ENCODE measurements around the gene ST13. TPM values are rescaled to one million over a fixed set of nuclear protein-coding genes. Genes with fewer than 3 reads are reported as not detected.

Gene ST13
- total RNA-seq, 1 experiment from 2014 or later = 231 TPM

DNA sequence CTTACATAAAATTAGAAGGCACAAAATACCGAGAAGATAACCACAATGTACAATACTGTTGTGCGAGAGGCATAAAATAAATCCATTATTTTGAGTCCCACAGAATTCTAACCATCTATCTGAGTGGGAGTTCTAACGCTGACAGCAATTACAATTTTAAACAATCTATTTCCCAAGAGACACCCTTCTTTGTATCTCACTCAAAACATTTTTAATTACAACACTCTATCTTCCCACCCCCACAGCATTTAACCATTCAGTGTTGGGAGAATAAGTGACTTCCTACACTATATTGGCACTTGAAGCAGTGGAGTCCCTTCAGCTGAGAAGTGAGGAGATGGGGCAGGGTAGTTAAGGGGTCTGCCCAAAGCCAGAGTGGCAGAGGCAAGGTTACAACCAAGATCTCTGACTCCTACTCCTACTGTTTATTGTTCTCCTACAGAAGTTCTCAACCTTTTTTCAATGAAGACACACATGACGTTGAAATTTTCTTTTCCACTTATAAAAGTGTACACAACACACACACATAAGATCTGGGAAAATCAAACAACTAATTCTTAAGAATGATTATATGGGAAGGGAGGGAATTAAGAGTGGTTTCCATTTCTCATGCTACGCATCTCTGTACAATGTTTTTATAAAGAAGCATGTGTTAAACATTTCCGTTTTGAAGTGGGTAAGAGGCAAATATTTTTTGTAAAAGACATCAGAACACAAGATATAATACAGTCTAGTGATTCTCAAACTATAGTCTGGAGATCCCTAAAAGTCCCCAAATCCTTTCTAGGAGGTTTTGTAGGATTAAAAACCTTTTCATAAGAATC lies 48.2 kb downstream of the ST13 start:
- POLR2A ChIA-PET = interaction anchor here (2.1 kb wide), 1 partner anchor 11 kb away, joined by 7 read pairs; the partner anchor contains the start of gene SLC25A17
- H3K27me3 Mint-ChIP-seq (ENCODE audit: insufficient read depth, unreplicated experiment) = no peaks in the 10 kb centered on the region
- DNase-seq (ENCODE audit: unreplicated experiment) = no peak
- H3K27ac Mint-ChIP-seq (ENCODE audit: low read depth, unreplicated experiment) = peak overlapping the region; percentile 49
- no peaks in the 10 kb centered on the region for H3K9me3 Mint-ChIP-seq (ENCODE audit: unreplicated experiment)
- BruUV-seq (replicated peaks) = no TSS peak
- no peak overlapping the region for H3K4me3 Mint-ChIP-seq (ENCODE audit: unreplicated experiment)
- peaks cover 4% of the 10 kb centered on the region for H3K36me3 Mint-ChIP-seq (ENCODE audit: insufficient read depth, unreplicated experiment)
- H3K4me1 Mint-ChIP-seq (ENCODE audit: insufficient read depth, unreplicated experiment) = peaks cover 25% of the 10 kb centered on the region
- CTCF ChIA-PET = interaction anchor here (0.6 to 1.4 kb wide), 2 partner anchors 11 to 49 kb away, joined by 3 to 4 read pairs; partner anchors contain the start of gene SLC25A17
- TF ChIP-seq, protein P1, sequence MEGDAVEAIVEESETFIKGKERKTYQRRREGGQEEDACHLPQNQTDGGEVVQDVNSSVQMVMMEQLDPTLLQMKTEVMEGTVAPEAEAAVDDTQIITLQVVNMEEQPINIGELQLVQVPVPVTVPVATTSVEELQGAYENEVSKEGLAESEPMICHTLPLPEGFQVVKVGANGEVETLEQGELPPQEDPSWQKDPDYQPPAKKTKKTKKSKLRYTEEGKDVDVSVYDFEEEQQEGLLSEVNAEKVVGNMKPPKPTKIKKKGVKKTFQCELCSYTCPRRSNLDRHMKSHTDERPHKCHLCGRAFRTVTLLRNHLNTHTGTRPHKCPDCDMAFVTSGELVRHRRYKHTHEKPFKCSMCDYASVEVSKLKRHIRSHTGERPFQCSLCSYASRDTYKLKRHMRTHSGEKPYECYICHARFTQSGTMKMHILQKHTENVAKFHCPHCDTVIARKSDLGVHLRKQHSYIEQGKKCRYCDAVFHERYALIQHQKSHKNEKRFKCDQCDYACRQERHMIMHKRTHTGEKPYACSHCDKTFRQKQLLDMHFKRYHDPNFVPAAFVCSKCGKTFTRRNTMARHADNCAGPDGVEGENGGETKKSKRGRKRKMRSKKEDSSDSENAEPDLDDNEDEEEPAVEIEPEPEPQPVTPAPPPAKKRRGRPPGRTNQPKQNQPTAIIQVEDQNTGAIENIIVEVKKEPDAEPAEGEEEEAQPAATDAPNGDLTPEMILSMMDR (IDR thresholded peaks at IDR 0.05; ENCODE audit: unreplicated experiment) = no peak
- intact Hi-C loops (cut with micrococcal nuclease) = no loop called here

DNA sequence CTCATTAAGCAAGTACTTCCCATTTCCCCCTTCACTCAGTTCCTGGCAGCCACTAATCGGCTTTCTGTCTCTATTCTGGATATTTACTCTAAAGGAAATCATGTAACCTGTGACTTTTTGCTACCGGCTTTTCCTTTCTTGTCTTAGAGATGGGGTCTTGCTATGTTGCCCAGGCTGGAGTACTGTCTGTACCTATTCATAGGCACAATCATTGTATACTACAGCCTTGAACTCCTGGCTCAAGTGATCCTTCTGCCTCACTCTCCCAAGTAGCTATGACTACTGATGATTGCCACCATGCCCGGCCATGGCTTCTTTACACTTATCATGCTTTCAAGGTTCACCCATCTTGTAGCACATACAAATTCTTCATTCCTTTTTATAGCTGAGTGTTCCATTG lies 49.7 kb downstream of the ST13 start:
- intact Hi-C loops (cut with micrococcal nuclease) = no loop called here
- Mint-ChIP-seq H3K4me1 (ENCODE audit: insufficient read depth, unreplicated experiment) (peaks cover 16% of the 10 kb centered on the region), H3K36me3 (ENCODE audit: insufficient read depth, unreplicated experiment) (no peaks in the 10 kb centered on the region), H3K4me3 (ENCODE audit: unreplicated experiment) (no peak overlapping the region), H3K27ac (ENCODE audit: low read depth, unreplicated experiment) (no peak overlapping the region), H3K9me3 (ENCODE audit: unreplicated experiment) (no peaks in the 10 kb centered on the region), H3K27me3 (ENCODE audit: insufficient read depth, unreplicated experiment) (no peaks in the 10 kb centered on the region)
- CTCF ChIA-PET = interaction anchor here (0.6 kb wide), 1 partner anchor 144 kb away, joined by 3 read pairs; no protein-coding TSS in a partner anchor
- no TSS peak for BruUV-seq (replicated peaks)
- POLR2A ChIA-PET = no interaction called here
- TF ChIP-seq, protein P1 (IDR thresholded peaks at IDR 0.05; ENCODE audit: unreplicated experiment) = no peak
- no peak for DNase-seq (ENCODE audit: unreplicated experiment)

DNA sequence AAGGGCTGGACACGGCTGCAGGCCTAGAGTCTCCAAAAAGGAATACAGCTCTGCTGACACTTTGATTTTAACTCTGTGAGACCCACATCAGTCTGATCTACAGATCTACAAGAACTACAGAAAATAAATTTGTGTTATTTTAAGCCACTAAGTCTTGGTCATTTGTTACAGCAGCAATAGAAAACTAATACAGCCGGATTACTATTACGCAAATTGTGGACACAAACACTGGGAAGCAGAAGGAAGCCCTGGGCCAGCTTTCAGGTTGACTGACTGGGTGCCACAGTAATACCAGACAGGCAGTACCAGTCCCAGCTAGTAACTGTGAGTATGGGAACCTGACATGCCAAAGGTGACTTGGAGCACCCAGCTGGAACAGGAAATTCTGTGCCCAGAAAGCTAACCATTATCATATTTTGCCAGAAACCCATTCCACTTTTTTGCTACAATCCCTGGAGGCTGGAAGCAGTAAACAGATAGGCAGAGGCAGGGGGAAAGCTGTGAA lies 50.7 kb downstream of the ST13 start:
- ChIA-PET POLR2A (no interaction called here), CTCF (interaction anchor here (0.6 to 0.9 kb wide), 2 partner anchors 17 to 151 kb away, joined by 3 to 4 read pairs; no protein-coding TSS in a partner anchor)
- Mint-ChIP-seq H3K36me3 (ENCODE audit: insufficient read depth, unreplicated experiment) (no peaks in the 10 kb centered on the region), H3K27me3 (ENCODE audit: insufficient read depth, unreplicated experiment) (no peaks in the 10 kb centered on the region), H3K4me3 (ENCODE audit: unreplicated experiment) (no peak overlapping the region), H3K4me1 (ENCODE audit: insufficient read depth, unreplicated experiment) (peaks cover 13% of the 10 kb centered on the region), H3K9me3 (ENCODE audit: unreplicated experiment) (no peaks in the 10 kb centered on the region), H3K27ac (ENCODE audit: low read depth, unreplicated experiment) (no peak overlapping the region)
- DNase-seq (ENCODE audit: unreplicated experiment) = no peak
- TF ChIP-seq, protein P1 (IDR thresholded peaks at IDR 0.05; ENCODE audit: unreplicated experiment) = no peak
- no TSS peak for BruUV-seq (replicated peaks)
- intact Hi-C loops (cut with micrococcal nuclease) = no loop called here

DNA sequence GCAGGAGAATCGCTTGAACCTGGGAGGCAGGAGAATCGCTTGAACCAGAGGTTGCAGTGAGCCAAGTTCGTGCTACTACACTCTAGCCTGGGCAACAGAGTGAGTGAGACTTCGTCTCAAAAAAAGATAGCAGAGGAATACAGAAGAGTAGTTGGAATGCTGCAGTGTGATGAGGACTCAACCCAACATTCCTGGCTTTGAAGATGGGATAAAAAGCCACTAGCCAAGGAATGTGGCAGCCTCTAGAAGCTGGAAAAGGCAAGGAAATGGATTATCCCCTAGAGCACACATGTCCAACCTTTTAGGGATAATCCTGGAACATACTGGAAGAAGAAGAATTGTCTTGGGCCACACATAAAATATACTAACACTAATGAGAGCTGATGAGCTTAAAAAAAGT lies 51.2 kb downstream of the ST13 start:
- no peak overlapping the region for H3K27ac Mint-ChIP-seq (ENCODE audit: low read depth, unreplicated experiment)
- no peaks in the 10 kb centered on the region for H3K27me3 Mint-ChIP-seq (ENCODE audit: insufficient read depth, unreplicated experiment)
- no peak for DNase-seq (ENCODE audit: unreplicated experiment)
- TF ChIP-seq, protein P1 (IDR thresholded peaks at IDR 0.05; ENCODE audit: unreplicated experiment) = no peak
- no peak overlapping the region for H3K4me3 Mint-ChIP-seq (ENCODE audit: unreplicated experiment)
- BruUV-seq (replicated peaks) = no TSS peak
- no peaks in the 10 kb centered on the region for H3K9me3 Mint-ChIP-seq (ENCODE audit: unreplicated experiment)
- ChIA-PET CTCF (interaction anchor here (0.9 kb wide), 1 partner anchor 17 kb away, joined by 4 read pairs; no protein-coding TSS in a partner anchor), POLR2A (no interaction called here)
- H3K4me1 Mint-ChIP-seq (ENCODE audit: insufficient read depth, unreplicated experiment) = peaks cover 13% of the 10 kb centered on the region
- no peaks in the 10 kb centered on the region for H3K36me3 Mint-ChIP-seq (ENCODE audit: insufficient read depth, unreplicated experiment)
- intact Hi-C loops (cut with micrococcal nuclease) = no loop called here

Measured in MCF 10A (cell line).